ENCODE measurements around the gene NAPB. TPM values are rescaled to one million over a fixed set of nuclear protein-coding genes. Genes with fewer than 3 reads are reported as not detected.

Gene NAPB
- polyA plus RNA-seq, 4 donors = 13.5 to 24.5 (median 19.3) TPM

DNA sequence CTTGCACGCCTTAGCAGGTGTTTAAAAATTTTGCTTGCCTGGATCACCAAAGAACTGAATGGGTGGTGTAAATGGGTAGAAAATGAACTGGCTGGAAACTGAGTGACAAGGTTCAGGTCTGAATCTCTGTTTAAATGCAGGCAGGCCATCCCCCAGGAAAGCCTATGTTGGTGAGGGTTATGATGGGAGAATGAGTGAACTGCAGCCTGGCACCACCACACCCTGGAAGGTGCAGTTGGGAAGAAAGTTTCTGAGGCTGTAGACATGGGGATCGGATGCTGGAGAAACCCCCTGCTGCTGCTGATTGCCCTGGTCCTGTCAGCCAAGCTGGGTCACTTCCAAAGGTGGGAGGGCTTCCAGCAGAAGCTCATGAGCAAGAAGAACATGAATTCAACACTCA lies 18.7 kb upstream of the NAPB start:
- DNase-seq (ENCODE audit: low read depth in 4 of 4, low spot score in 3 of 4) = no peak

DNA sequence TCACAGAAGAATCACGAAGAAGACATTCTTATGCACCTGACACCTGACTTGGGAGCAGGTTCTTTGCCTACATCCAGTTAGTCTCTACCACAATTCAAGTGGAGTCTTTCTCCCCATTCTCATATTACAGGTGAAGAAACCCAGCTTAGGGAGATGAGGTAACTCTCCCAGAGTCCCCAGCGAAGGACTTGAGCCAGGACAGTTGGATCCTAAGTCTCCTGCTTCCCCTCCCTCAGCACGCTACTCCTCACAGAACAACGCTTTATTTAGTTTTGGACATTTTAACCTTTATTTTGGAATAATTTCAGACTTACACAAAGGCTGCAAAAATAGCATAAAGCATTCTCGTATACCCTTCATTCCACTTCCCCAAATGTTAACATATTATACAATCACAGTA lies 17.4 kb upstream of the NAPB start:
- no peak for DNase-seq (ENCODE audit: low read depth in 4 of 4, low spot score in 3 of 4)

DNA sequence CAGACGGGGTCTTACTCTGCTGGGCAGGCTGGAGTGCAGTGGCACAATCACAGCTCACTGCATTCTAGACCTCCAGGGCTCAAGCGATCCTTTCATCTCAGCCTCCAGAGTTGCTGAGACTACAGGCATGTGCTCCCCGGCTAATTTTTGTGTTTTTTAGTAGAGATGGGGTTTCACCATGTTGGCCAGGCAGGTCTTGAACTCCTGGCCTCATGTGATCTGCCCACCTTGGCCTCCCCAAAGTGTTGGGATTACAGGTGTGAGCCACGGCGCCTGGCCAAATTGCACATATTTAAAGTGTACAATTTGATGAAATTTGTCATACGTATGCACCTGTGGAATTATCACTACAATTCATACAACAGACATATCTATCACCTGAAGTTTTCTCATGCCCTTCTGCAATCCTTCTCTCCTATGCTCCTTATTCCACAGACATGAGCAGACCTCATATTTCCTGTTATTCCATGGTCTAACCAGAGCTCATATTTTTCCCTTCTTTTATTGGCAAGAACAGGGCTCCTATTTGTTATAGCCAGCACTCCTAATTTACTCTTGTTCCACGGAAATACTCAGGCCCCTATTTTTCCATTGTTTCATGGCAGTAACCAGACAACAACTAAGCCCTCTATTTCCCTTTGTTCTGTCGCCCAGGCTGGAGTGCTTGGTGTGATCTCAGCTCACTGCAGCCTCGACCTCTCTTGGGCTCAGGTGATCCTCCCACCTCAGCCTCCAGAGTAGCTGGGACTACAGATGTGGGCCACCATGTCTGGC lies 16.0 kb upstream of the NAPB start:
- no peak for DNase-seq (ENCODE audit: low read depth in 4 of 4, low spot score in 3 of 4)

DNA sequence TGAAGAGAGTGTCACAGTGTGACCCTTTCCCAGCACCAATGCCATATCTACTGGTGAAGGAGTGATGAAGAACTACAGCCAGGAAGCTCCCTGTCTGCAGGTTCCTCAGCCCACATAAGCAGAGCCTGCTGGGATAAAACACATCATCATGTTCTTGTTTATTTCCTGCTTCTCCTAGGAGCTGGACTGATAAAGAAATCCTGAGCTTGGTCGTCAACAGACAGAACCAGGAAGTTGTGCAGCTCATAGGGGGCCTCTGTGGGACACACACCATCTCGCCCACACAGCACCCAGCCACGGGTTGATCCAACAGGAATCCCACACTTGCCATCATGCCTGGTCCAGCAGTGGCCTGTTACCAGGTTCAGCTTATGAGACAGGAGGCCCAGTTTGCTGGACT lies 15.4 kb upstream of the NAPB start:
- no peak for DNase-seq (ENCODE audit: low read depth in 4 of 4, low spot score in 3 of 4)

DNA sequence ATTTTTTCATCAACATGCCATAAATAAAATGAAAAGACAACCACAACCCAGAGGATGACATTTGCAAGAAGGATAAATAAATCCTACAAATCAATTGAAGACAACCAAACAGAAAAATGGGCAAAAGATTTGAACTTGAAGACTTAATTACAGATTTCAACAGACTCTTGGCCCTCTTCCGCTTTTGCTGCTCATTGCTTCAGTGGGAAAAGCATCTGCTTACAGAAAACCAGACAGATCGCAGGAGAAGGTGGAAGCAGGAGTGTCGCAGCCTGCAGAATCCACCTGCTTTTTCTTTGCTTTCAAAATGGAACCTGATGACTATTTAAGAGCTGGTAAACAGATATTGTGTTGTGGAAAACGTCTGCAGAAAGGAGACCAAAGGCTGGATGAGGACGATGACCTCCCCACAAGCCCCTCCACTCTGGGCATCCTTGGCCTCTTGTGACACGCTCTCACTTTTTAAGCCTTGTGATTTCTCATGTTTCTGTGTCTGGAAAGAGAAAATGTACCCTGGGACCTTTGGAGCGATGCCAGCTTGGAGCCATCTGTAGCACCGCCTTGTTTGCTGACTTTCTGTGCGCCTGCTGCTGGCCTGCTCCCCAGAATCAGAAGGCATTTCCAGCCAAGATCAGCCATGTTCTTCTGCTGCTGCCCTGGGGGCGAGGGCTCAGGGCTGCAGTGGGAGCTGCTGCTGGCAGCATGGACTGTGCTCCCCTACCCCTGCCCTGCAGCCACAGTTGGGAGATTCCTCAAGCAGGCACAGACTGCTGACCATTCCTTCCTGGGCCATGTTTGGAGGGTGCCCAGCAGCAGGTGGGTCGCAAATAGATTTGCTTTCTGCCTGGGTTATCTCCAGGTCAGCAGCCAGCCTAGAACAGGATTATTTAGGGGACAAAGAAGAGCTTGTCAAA lies 14.6 kb upstream of the NAPB start:
- no peak for DNase-seq (ENCODE audit: low read depth in 4 of 4, low spot score in 3 of 4)

DNA sequence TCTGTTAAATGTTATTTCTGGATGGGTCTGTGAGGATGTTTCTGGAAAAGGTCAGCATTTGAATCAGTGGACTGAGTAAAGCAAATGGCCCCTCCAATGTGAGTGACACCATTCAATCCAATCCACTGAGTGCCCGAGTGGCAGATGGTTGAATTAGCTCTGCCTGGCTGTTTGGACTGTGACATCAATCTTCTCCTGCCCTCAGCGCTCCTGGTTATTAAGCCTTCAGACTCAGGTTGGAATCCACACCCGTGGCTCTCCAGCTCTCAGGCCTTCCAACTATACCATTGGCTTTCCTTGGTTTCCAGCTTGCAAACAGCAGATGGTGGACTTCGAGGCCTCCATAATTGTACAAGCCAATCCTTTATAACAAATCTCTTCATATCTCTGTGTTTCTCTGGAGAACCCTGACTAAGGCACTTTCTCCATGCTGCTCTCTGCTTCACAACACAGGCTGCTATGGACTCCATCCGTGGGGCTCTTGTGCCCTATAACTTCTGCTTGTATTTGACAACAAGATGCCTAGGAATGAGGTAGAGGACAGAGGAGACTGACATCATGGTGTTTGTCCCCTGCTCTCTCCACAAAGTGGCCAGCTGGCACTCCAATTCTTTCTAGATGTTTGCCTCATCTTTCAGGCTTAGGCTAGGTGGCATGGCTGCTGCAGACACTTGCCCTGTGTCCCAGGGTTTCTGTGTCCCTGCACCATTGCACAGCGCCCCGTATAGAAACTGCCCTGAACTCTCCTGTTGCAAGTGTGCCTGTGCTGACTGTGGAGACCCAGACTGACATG lies 13.4 kb upstream of the NAPB start:
- DNase-seq (ENCODE audit: low read depth in 4 of 4, low spot score in 3 of 4) = no peak

DNA sequence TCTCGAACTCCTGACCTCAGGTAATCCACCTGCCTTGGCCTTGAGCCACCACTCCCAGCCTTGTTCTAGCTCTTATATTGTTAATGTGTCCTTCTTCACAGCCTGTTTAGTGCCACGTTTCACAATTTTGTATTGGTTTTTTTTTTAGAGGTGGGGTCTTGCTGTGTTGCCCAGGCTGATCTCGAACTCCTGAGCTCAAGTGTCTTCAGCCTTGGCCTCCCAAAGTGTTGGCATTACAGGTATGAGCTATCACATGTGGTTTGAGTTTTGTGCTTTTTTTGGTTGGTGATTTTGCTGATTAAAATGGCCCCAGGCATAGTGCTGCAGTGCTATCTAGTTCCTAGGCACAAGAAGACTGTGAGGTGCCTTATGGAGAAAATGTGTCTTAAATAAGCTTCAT lies 12.3 kb upstream of the NAPB start:
- DNase-seq (ENCODE audit: low read depth in 4 of 4, low spot score in 3 of 4) = no peak

DNA sequence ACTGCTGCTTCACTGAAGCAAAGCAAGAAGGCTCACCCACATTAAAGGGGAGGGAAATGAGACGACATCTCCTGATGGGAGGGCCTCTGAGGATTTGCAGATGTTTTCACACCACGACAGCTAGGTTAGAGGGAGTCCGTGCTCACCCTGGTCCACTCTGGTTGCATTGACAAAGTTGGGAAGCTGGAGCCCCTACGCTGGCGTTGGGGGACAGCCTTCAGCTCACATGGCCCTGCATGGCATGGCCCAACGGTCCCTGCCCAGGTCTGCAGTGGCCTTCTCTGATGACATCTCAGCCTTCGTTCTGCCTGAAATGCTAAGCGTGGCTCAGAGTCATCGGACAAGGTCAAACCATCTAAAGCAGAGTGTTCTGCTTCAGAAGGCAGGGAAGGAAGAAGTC lies 3.8 kb upstream of the NAPB start:
- no peak for DNase-seq (ENCODE audit: low read depth in 4 of 4, low spot score in 3 of 4)

DNA sequence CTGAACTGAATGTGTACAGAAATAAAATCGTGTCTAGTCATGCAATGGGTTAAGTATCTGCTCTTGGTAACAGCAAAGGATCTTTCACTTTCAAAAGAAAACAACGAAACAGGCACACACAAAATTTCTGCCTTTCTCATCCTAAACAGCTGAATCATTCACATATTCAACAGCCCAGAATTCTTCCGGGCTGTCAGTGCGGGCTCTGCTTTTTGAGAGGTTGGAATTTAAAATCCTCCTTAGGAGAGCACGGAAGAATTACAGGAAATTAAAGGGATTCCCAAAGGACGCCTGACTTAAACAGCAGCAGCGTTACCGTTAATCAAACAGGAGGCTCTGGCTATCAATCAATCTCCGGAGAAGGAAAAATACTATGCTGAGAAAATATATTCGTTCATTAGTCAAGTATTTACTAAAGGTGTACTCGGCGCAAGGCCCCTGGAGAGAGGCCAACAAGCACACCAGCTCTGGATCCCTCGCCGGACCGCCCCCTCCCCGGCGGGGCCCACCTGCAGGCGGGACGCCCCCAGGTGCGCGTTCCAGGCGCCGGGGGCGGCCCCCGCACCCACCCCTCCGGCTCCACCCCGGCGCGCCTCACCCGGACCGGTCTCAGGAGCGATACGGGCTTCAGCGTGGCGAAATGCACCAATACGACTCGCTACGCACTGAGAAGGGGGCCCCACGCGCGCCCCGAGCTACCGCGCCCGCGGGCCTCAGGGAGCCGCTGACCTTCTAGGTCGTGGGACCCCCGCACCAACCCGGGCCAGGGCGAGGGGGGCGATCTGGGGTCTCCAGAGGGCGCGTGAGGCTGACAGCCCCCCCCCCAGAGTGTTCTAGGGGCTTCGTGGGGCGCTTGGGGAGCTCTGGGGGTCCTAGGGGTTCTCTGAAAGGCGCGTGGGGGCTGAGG lies 1.0 kb downstream of the NAPB start:
- peak in 1 of 4 donors; percentile 24 for DNase-seq (ENCODE audit: low read depth in 4 of 4, low spot score in 3 of 4)

DNA sequence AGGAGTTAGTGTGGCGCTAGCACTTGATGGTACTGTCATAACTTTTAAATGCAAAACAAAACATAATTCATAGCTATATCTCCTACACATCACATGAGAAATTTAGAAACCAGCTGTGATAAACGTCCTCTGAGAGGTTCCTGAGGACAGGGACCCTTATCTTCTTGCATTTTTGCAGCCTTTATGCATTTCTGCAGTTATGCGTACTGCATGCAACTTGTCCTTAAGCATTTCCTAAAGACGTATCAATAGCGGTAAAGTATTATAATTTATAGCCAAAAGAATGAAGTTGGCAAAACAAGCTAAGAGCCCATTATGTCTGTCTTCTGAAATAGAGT lies 1.7 kb downstream of the NAPB start:
- DNase-seq (ENCODE audit: low read depth in 4 of 4, low spot score in 3 of 4) = no peak

DNA sequence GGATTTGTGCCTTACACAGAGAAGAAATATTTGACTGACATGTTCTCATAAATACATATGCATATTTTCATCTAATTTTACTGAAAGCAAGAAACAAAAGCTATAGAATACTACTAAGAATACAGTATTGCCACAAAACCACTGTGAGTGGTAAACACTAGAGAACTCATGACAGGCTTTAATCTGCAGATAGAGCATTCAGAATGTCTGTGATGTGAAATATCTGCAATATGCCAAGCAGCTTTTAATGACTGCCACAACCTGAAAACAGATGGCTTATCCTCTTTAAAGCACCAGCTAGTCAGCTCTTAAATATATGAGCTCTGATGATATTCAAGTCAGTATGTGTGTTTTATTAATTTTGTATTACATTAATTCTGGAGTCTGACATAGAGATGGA lies 3.4 kb downstream of the NAPB start:
- no peak for DNase-seq (ENCODE audit: low read depth in 4 of 4, low spot score in 3 of 4)

DNA sequence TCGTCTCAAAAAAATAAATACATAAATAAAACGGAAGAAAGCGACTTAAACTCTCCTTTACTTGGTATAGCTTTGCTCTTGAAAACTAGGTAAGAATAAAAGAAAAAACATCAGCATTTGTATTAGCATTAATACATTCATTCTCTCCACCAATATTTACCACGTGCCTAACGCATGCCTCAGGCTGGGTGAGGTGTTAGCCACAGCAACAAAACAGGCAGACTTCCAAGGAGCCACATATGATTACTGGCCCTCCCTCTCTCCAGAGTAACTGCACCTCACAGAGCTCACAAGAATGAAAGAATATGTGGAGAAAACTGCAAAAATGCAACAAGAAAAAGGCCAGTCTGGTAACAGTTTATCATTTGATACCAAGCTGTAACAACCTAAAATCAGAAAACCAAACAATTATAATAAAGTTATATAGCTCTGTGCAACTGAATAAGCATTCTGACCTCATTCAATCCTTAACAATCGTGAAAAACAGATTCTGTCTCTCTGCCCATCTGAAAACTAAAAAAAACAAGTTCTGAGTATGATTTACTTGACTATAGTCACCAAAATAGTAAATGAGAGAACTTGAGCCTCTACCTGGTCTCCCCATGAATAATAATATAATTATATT lies 5.2 kb downstream of the NAPB start:
- DNase-seq (ENCODE audit: low read depth in 4 of 4, low spot score in 3 of 4) = no peak

DNA sequence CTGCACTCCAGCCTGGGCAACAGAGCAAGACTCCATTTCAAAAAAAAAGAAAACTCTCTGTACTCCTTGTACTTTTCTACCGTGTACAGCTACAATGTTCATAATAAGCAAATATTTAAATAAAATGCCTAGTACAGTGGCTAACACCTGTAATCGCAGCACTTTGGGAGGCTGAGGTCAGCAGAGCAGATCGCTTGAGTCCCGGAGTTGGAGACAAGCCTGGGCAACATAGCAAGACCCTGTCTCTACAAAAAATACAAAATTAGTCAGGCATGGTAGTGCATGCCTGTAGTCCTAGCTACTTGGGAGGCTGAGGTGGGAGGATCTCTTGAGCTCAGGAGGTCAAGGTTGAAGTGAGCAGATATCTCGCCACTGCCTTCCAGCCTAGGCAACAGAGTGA lies 5.7 kb downstream of the NAPB start:
- no peak for DNase-seq (ENCODE audit: low read depth in 4 of 4, low spot score in 3 of 4)

DNA sequence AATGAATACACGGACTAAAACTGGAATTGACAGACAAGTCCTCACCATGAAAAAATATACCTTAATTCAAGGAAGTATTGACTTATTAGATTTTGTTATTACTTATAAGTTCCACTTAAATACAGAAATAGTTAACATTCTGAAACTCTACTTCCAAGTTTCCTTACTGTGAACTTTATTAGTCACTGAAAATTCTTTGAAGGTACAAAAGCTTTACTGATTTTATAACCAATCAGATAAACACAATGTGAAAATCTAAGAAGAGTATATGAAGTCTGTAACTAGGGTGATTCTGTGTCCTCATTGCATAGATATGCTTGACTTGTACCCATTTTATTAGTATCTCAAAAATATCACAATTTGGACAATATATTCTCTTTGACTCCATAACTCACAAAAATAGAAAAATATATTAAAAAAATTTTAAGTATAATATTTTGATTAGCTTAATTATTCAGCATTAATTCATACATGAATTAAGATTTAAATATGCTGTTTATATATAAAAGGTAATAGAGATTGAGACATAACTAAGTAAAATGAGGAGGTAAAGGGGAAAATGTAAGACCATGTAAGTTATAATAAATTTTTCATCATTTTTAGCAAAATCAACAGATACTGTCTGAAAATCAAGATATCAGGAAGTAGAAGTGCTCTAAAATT lies 6.6 kb downstream of the NAPB start:
- DNase-seq (ENCODE audit: low read depth in 4 of 4, low spot score in 3 of 4) = no peak

DNA sequence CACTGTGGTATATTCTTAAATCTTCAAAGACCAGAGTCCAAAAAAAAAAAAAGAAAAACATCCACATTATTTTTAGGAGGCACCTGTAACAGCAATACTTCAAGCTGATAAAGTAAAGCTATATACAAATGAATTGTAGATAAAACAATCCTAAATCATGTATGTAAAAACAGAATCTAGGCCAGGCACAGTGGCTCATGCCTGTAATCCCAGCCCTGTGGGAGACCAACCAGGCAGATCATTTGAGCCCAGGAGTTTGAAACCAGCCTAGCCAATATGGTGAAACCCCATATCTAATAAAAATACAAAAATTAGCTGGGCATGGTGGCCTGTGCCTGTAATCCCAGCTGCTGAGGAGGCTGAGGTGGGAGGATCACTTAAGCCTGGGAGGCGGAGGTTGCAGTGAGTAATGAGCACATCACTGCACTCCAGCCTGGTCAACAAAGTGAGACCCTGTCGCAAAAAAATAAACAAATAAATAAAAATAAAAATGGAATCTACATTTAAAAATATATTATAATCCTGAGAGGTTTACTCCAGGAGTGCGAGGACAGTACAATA lies 7.3 kb downstream of the NAPB start:
- no peak for DNase-seq (ENCODE audit: low read depth in 4 of 4, low spot score in 3 of 4)

DNA sequence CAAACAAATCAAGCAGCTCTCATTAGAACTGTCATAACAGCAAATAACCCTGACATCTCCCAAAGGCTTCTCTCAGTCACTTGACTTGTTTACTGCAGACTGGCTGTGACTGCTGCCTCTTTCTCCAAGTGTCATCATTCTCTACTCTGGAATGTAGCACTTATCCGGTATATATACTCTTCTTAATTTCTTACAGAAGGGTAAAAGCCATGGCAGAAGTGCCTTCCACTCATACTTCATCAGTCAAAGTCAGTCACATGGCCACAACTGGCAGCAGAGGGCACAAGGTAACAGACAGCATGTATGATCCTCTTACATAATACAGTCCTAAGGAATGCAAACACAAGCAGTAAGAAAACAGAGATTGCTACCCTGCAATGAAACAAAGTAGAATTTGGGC lies 9.3 kb downstream of the NAPB start:
- DNase-seq (ENCODE audit: low read depth in 4 of 4, low spot score in 3 of 4) = no peak

DNA sequence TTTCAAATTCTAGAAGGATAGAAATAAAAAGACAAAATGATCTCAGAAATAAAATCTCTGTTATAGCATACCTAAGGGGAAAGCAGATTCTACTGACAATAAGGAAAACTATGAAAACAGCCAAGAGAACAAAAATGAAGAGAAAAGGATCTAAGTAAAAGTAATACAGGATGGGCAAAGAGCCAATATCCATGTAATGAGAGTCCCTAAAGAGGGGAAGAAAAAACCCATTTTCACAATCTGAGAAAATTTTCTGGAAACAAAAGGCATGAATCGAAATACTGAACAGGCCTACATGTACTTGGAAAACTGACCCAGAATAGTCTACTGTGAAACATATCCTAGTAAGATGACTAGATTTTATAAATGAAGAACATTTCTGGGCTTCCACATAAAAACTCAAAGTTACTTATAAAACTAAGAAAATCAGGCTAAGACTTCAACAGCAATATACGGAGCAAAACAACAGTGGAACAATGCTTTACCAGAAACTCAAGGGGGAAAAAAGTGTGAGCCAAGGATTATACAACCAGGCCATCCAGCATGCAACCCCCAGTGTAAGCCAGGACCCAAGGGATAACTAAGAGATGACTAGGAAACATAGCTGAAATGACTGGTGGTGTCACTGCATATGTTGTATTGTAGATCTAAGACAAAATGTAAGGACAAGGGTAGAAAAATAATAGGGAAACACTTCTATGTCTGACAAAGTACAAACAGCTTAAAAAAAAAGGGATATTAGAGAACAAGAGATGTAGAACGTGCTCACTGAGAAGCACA lies 10.2 kb downstream of the NAPB start:
- no peak for DNase-seq (ENCODE audit: low read depth in 4 of 4, low spot score in 3 of 4)

DNA sequence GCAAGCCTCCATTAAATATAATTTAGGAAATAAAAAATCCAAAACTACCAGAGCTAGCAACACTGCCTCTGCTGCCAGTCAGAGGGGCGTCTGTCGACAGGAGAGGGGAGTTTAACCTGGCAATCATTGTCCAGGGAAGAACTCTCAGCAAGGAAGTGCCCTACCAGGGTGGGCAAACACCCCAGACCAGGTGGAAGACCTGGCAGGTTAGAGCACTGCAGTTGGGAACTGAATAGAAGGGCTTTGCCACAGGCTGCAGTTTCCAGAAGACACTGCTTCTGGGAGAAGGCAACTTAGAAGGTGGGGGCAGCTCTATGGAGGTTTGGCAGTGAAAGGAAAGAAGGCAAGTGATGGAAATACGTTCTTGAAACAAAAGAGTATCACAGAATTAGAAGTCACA lies 11.5 kb downstream of the NAPB start:
- no peak for DNase-seq (ENCODE audit: low read depth in 4 of 4, low spot score in 3 of 4)

Data from left renal pelvis (tissue), 4 donors.